HL-60 (cell line): Measurements from ENCODE around the gene PCNX4.

Experiments used
- GABPA ChIP-seq: IDR thresholded peaks from 2 replicates; pipeline ENCODE4 v1.6.1; 2012; ENCODE audit warnings: low read depth
- POLR2AphosphoS5 ChIP-seq: IDR thresholded peaks from 2 replicates; pipeline ENCODE4 v1.6.1; 2012; ENCODE audit warnings: low read depth
- TF ChIP-seq, protein P1 (sequence below): IDR thresholded peaks from one replicate; pipeline ENCODE4 v1.5.1; 2011; ENCODE audit warnings: low read length, control low read depth, inconsistent platforms; ENCODE audit not compliant: insufficient read depth

DNA sequence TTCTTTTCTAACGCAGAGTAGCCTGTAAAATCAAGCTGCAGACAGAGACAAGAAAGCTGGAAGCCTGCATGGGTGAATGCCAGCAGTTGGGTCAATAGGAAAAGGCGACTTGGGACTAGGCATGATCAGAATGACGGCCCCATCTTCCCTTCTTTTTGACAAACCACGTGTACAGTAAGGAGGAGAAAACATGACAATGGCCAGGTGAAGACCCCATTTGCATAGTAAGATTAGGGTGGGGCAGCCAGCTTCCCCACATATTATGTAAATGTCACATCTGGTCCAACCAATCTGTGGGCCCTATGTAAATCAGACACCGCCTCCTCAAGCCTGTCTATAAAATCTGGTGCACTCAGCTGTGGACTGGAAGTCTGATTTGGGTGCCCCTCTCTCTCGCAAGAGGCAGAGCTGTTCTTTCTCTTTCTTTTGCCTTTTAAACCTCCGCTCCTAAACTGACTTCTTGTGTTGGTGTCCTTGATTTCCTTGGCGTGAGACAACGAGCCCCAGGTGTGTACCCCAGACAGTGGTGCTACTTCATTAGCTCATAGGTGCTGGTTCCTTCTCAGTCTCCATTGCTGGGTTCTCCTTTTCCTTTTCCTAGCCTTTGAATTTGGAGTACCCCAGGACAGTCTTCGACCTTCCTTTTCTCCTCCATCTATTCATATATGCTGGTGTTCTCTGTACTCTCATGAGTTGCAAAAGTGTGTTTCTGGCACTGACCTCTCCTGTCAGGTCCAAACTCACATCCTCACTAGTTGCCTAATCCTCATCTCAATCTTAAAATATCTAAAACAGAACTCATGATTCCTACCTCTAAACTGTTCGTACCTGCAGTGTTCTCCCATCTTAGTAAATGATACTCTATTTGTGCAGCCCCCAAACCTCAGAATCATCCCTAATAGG is 82.9 kb downstream of the PCNX4 start:
- TF ChIP-seq, protein P1, sequence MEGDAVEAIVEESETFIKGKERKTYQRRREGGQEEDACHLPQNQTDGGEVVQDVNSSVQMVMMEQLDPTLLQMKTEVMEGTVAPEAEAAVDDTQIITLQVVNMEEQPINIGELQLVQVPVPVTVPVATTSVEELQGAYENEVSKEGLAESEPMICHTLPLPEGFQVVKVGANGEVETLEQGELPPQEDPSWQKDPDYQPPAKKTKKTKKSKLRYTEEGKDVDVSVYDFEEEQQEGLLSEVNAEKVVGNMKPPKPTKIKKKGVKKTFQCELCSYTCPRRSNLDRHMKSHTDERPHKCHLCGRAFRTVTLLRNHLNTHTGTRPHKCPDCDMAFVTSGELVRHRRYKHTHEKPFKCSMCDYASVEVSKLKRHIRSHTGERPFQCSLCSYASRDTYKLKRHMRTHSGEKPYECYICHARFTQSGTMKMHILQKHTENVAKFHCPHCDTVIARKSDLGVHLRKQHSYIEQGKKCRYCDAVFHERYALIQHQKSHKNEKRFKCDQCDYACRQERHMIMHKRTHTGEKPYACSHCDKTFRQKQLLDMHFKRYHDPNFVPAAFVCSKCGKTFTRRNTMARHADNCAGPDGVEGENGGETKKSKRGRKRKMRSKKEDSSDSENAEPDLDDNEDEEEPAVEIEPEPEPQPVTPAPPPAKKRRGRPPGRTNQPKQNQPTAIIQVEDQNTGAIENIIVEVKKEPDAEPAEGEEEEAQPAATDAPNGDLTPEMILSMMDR, result no peak
- TF ChIP-seq POLR2AphosphoS5 (no peak), GABPA (no peak)
